NCI-H1436 (cell line): Measurements from ENCODE around the gene AWAT2.
"Not testable (repeated sequence)": the region's sequence is repeated elsewhere in the genome, so short reads cannot be mapped to it uniquely, and the experiment has no call there.

Source experiments
- DNase-seq: peaks from one replicate; lab custom pipeline; 2025; lab: John Stamatoyannopoulos, UW

The AWAT2 gene

GRCh38 chrX:70041993-70042392 lies 7.7 kb downstream of the AWAT2 start:
- no peak for DNase-seq

- no peak for DNase-seq
These were observed 10.0 kb downstream of the AWAT2 start for GRCh38 chrX:70039758-70040157.

DNA sequence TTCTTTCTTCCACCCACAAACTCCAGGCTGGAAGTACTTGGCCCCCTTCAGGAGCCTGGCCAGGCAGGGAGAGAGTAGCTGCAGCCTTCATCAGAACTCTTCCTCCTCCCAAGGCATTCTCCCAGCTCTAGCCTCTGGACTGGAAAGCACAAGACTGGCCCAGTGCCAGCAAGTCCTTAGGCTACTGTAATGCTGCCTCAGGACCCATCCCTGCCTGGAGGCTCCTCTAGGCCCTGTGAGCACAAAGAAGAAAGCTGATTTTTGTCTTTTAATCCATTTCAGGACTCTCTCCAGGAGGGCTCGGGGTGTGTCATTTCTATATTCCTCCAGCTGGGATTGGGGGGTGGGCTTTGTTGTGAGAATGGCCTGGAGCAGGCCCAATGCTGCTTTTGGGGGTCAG lies 10.8 kb downstream of the AWAT2 start:
- no peak for DNase-seq

GRCh38 chrX:70038515-70038914 lies 11.2 kb downstream of the AWAT2 start:
- DNase-seq = no peak

- no peak for DNase-seq
These were observed 15.1 kb downstream of the AWAT2 start for GRCh38 chrX:70034646-70035045.

GRCh38 chrX:70033348-70034051 lies 16.2 kb downstream of the AWAT2 start:
- peak; percentile 21 for DNase-seq

DNA sequence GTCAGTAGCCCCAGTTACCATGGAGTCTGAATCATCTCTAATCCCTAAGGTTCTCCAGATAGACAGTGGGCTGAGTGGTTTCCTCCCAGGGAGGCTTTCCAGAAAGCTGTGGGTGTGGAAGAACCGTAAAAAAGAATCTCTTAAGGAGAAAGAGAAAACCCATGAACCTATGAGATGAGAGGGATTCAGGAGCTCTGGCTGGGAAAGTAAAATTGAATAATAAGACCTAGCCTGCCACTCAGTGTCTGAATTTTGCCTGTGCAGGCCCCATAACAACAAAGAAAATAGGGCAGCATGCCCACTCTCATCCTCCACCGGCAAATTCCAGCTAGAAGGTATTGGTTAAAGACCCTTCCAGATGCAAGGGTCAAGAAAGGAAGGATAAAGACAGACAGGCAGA lies 16.9 kb downstream of the AWAT2 start:
- DNase-seq = no peak

DNA sequence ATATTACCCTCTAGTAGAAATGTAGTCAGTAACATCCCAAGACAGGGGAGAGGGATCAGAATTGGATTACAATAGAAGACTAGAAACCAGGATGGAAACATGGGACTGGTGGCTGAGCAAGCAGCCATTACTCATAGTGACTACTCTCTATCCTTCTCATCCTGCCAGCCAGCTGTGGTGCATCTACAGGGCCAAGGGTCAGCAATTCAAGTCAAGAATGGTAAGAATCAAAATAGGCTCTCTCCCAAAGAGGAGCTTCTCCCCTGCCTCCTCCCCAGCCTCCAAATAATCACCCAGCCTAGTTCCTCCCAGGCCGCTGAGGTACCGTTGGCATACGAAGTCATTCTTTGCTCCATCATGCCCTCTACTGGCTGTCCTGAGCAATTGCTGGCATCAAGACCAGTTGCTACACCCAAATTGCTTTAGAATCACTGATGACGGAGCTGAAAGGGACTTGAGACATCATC lies 19.4 kb downstream of the AWAT2 start:
- DNase-seq = peak; percentile 65

DNA sequence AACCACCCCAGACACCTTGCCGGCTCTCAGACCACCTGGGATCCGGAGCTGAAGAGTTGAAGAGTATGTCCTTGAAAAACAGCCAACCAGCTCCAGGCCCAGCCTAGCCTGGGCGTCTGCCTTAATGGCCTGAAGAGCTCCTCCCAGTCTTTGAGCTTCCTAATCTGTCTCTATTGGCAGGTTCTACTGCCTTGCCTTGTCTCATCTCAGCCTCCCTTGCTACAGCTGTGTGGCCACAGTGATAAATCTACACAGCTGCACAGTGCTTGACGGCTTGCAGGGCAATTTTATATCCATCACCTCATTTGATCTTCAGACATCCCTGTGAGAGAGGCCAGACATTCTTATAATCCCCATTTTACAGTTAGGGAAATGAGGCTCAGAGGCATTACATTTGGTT lies 19.9 kb downstream of the AWAT2 start:
- DNase-seq = no peak

- DNase-seq = no peak
These were observed 22.9 kb downstream of the AWAT2 start for GRCh38 chrX:70026851-70027200.

GRCh38 chrX:70026112-70026850 lies 23.5 kb downstream of the AWAT2 start:
- no peak for DNase-seq

DNA sequence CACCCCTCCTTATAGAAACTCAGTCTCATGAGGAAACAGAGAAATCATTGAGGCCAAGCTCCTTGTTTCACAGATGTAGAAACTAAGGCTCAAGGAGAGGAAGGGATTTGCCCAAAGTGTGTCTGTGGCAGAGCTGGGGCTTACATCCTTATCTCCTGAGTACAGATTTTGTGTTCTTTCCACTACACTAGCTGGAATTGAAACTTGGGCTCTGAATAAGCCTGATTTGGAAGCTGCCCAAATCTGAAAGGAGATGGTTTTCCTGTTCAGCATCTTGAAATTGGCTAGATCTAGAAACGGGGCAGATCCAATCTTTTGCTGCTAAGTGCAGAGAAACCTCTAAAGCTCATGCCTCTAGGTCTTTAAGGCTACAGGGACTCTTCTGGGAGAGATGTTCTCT lies 24.3 kb downstream of the AWAT2 start:
- no peak for DNase-seq

GRCh38 chrX:70022616-70023015 lies 27.1 kb downstream of the AWAT2 start:
- DNase-seq = no peak

DNA sequence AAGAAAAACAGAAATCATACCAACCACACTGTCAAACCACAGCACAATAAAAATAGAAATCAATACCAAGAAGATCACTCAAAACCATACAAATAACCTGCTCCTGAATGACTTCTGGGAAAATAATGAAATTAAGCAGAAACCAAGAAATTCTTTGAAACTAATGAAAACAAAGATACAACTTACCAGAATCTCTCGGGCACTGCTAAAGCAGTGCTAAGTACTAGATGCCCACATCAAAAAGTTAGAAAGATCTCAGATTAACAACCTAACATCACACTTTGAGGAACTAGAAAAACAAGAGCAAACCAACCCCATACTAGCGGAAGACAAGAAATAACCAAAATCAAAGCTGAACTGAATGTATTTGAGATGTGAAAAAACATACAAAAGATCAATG lies 33.2 kb downstream of the AWAT2 start:
- DNase-seq = no peak

DNA sequence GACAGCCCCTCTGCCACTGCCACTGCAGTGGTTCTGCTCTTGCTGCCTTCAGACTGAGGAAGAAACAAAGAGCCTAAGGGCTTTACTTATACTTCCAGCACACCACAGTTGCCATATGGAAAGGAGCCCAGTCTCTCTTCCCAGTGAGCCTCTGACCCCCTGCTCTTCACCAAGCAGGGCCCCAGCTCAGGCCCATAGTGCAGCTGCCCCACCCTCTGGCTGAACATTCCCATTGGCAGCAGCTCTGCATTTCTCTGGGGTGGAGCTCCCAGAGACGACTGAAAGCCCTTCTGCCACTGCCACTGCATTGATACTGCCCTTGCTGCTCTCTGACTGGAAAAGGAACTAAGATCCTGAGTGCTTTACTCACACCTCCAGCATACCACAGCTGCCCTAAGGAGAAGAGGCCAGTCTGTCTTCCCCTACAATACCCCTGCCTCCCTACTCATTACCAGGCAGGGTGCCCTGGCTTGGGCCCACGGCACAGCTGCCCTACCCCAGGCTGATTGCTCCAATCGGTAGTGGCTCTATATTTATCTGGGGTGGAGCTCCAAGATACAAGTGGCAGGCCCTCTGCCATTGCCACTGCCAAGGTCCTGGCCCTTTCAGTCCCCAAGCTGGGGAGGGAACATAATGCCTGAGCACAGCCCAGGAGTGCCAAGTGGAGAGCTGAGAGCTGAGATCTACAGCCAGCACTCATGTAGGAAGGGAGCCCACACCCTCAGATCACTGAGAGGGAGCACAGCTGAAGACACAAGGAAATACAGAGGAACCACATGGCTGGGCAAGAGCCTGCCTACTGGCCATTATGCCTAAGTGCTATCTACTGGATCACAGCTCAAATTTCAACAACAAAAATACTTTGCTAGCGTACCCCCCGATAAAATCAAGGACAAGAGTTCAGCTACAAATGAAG lies 36.0 kb downstream of the AWAT2 start:
- DNase-seq = no peak

GRCh38 chrX:70012756-70013155 lies 37.0 kb downstream of the AWAT2 start:
- DNase-seq = no peak

DNA sequence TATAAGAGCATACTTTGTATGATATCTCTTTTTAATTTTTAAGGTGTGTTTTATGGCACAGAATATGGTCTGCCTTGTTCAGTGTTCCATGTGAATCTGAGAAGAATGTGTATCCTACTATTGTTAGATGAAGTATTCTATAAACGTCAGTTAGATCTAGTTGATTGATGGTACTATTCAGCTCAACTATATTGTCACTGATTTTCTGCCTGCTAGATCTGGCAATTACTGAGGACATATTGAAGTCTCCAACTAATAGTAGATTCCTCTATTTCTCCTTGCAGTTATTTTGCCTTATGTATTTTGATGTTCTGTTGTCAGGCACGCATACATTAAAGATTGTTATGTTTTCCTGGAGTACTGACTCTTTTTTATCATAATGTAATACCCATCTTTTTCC lies 39.8 kb downstream of the AWAT2 start:
- DNase-seq = no peak

- DNase-seq = no peak
These were observed 40.7 kb downstream of the AWAT2 start for GRCh38 chrX:70009049-70009448.

- DNase-seq = no peak
These were observed 41.8 kb downstream of the AWAT2 start for GRCh38 chrX:70007946-70008345.

- no peak for DNase-seq
These were observed 47.9 kb downstream of the AWAT2 start for GRCh38 chrX:70001708-70002341.

- no peak for DNase-seq
These were observed 48.5 kb downstream of the AWAT2 start for GRCh38 chrX:70001269-70001668.

- DNase-seq = not testable (repeated sequence)
These were observed 51.4 kb downstream of the AWAT2 start for GRCh38 chrX:69998299-69998698.
